ENCODE measurements around the gene H3-3A. TPM values are rescaled to one million over a fixed set of nuclear protein-coding genes. Genes with fewer than 3 reads are reported as not detected.
A peak's percentile ranks its signal among the peaks of the same experiment; 100 is the strongest.

Gene H3-3A
- total and polyA plus RNA-seq, 2 of the 8 experiments (the other 6 are each of a cell fraction or from before 2014, with no cell fraction given) = 1,157 to 1,223 TPM

- TF ChIP-seq, protein P1, sequence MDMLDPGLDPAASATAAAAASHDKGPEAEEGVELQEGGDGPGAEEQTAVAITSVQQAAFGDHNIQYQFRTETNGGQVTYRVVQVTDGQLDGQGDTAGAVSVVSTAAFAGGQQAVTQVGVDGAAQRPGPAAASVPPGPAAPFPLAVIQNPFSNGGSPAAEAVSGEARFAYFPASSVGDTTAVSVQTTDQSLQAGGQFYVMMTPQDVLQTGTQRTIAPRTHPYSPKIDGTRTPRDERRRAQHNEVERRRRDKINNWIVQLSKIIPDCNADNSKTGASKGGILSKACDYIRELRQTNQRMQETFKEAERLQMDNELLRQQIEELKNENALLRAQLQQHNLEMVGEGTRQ (IDR thresholded peaks at IDR 0.05; ENCODE audit: low read length) = no peak
- TF ChIP-seq RXRA (IDR thresholded peaks at IDR 0.05; ENCODE audit: insufficient read depth, low read depth, low read length) (no peak), SUZ12 (IDR thresholded peaks at IDR 0.05; ENCODE audit: low read length) (no peak), BRCA1 (IDR thresholded peaks at IDR 0.05; ENCODE audit: low read depth, low read length) (no peak), HDAC6 (IDR thresholded peaks at IDR 0.05; ENCODE audit: low read depth, low read length) (no peak), HDAC2 (IDR thresholded peaks at IDR 0.05; ENCODE audit: borderline replicate concordance in 1 of 2, low read depth in 2 of 2, low read length in 2 of 2) (peak; percentile 44 to 63; a peak in 1 of 4 replicates), RFX5 (IDR thresholded peaks at IDR 0.05; ENCODE audit: borderline replicate concordance, low read depth, low read length) (no peak), CTCF (IDR thresholded peaks at IDR 0.05; ENCODE audit: control extremely low read depth in 1 of 3, insufficient read depth in 1 of 3, low read depth in 1 of 3, low read length in 3 of 3) (no peak), SIX5 (IDR thresholded peaks at IDR 0.05; ENCODE audit: low read depth, low read length) (no peak), ATF3 (IDR thresholded peaks at IDR 0.05; ENCODE audit: insufficient read depth, low read depth, low read length) (no peak), JUND (IDR thresholded peaks at IDR 0.05; ENCODE audit: low read length) (no peak), EP300 (IDR thresholded peaks at IDR 0.05; ENCODE audit: borderline replicate concordance in 1 of 2, low read depth in 2 of 2, low read length in 2 of 2) (peak in 1 of 2 experiments; percentile 6; a peak in 1 of 3 replicates), GABPA (IDR thresholded peaks at IDR 0.05; ENCODE audit: borderline replicate concordance, insufficient read depth, low read length) (no peak), CBX5 (IDR thresholded peaks at IDR 0.05; ENCODE audit: low read depth, low read length) (no peak), EGR1 (IDR thresholded peaks at IDR 0.05; ENCODE audit: borderline replicate concordance, low read depth, low read length) (no peak), BACH1 (IDR thresholded peaks at IDR 0.05; ENCODE audit: low read length) (no peak; the same call in 1 of the 2 replicates), FOSL1 (IDR thresholded peaks at IDR 0.05; ENCODE audit: insufficient read depth, low read depth, low read length) (no peak)
- TF ChIP-seq, protein P2, sequence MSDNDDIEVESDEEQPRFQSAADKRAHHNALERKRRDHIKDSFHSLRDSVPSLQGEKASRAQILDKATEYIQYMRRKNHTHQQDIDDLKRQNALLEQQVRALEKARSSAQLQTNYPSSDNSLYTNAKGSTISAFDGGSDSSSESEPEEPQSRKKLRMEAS (IDR thresholded peaks at IDR 0.05) = peak; percentile 58
Measured at GRCh38 chr1:226061841-226062557, 517 bp upstream of the H3-3A start (continued).

Data from H1 (cell line).